ENCODE data around the gene BNC2.

GRCh38 chr9:16834817-16835216, 35.7 kb downstream of the BNC2 start:
- TF ChIP-seq TAF1 (IDR thresholded peaks at IDR 0.05; ENCODE audit: borderline replicate concordance, low read depth, low read length) (no peak), POLR2A (IDR thresholded peaks at IDR 0.05; ENCODE audit: low read depth, low read length) (no peak)

All from GM12892 (cell line).